CD4-positive, alpha-beta T cell (primary cell): ENCODE data around the gene SMIM44. TPM values are rescaled to one million over a fixed set of nuclear protein-coding genes. Genes with fewer than 3 reads are reported as not detected.

Experiments used
- ATAC-seq: fragments of 200-7000 bp; cut with Tn5 transposase; one replicate; pipeline ENCODE4 v1.10.0; 2022; ENCODE audit warnings: mild to moderate bottlenecking; ENCODE audit not compliant: poor library complexity
- CTCF ChIA-PET: fragments of 350-600 bp; sonication (Branson Sonifier 250); formaldehyde crosslinking; loops from one replicate; lab custom pipeline; 2021; ENCODE audit warnings: antibody characterized with exemption, inconsistent platforms; lab: Charles Lee
- POLR2A ChIA-PET: fragments of 350-600 bp; sonication (Branson Sonifier 250); formaldehyde crosslinking; loops from one replicate; lab custom pipeline; 2021; ENCODE audit warnings: antibody characterized with exemption, inconsistent platforms; lab: Charles Lee
- DNase-seq, 14 experiments: peaks; one replicate each; pipeline ENCODE4 v3.0.0-alpha.2; 2013 to 2020; ENCODE audit warnings: mixed read lengths in 2 of 14
- H3K27ac ChIP-seq, 2 donors: one replicate each; pipeline versions ENCODE4 v1.5.1 to v1.7.0; 2013; ENCODE audit warnings: low read length in 2 of 2, low read depth in 1 of 2, mild to moderate bottlenecking in 1 of 2
- H3K27me3 ChIP-seq, 2 experiments: 1 replicate in 1 of 2; 2 replicates in 1 of 2; pipeline versions ENCODE4 v1.6.1 to v1.7.0; 2013; ENCODE audit warnings: low read length in 2 of 2, control low read depth in 1 of 2, mild to moderate bottlenecking in 1 of 2, moderate library complexity in 1 of 2; ENCODE audit not compliant: insufficient read depth in 2 of 2, control insufficient read depth in 1 of 2
- H3K36me3 ChIP-seq: one replicate; pipeline ENCODE4 v1.6.1; 2013; ENCODE audit warnings: low read length, control low read depth; ENCODE audit not compliant: insufficient read depth
- H3K4me1 ChIP-seq: one replicate; pipeline ENCODE4 v1.6.1; 2013; ENCODE audit warnings: low read length, control low read depth; ENCODE audit not compliant: insufficient read depth
- H3K4me3 ChIP-seq: one replicate; pipeline ENCODE4 v1.5.1; 2013; ENCODE audit warnings: mild to moderate bottlenecking, low read length, moderate library complexity
- H3K9me3 ChIP-seq, 2 experiments: 1 replicate in 1 of 2; 2 replicates in 1 of 2; pipeline versions ENCODE4 v1.6.1 to v1.7.0; 2013; ENCODE audit warnings: low read length in 2 of 2, mild to moderate bottlenecking in 2 of 2, control low read depth in 1 of 2, moderate library complexity in 1 of 2; ENCODE audit not compliant: control insufficient read depth in 1 of 2, insufficient read depth in 1 of 2
- H3K27ac Mint-ChIP-seq: one replicate; pipeline ENCODE4 v1.8.0; 2020; ENCODE audit warnings: mixed read lengths
- H3K27me3 Mint-ChIP-seq: one replicate; pipeline ENCODE4 v1.8.0; 2021; ENCODE audit warnings: mixed read lengths
- H3K36me3 Mint-ChIP-seq: one replicate; pipeline ENCODE4 v1.8.0; 2021; ENCODE audit warnings: low read depth, mixed read lengths
- H3K4me1 Mint-ChIP-seq: one replicate; pipeline ENCODE4 v1.8.0; 2021; ENCODE audit warnings: low read depth, mixed read lengths
- H3K4me3 Mint-ChIP-seq: one replicate; pipeline ENCODE4 v1.8.0; 2020; ENCODE audit warnings: mild to moderate bottlenecking, mixed read lengths
- H3K9me3 Mint-ChIP-seq: one replicate; pipeline ENCODE4 v1.8.0; 2020; ENCODE audit warnings: mixed read lengths
- CTCF ChIP-seq: fragments of 200-600 bp; IDR thresholded peaks from one replicate; pipeline ENCODE4 v1.8.0; 2022; ENCODE audit warnings: antibody characterized with exemption, mild to moderate bottlenecking
- intact Hi-C, 2 experiments: fragments of 100-400 bp; cut with DNase I in 1 of 2; cut with micrococcal nuclease in 1 of 2; formaldehyde crosslinking; loops; one replicate each; pipeline versions ENCODE4 v1.15.1 to v1.9.0; 2023 to 2025; cut with DNase I, micrococcal nuclease
- total RNA-seq, 174 experiments: library from RNA in 2 of 174; stranded (reverse) in 2 of 174; gene quantifications; one replicate each; pipeline ENCODE4 v1.2.3 and lab custom pipeline; 2021 to 2026

Gene SMIM44
- total RNA-seq, 2 experiments from 2014 or later = not detected

- Histone ChIP-seq H3K27me3 (no peaks in the 10 kb centered on the region), H3K4me3 (no peak overlapping the region), H3K4me1 (peaks cover 81% of the 10 kb centered on the region), H3K36me3 (peaks cover 36% of the 10 kb centered on the region), H3K9me3 (no peaks in the 10 kb centered on the region), H3K27ac (no peak overlapping the region)
- H3K9me3 Mint-ChIP-seq = no peaks in the 10 kb centered on the region
- POLR2A ChIA-PET = no interaction called here
- intact Hi-C loops = no loop called here
- TF ChIP-seq CTCF = no peak
- DNase-seq (no peak), ATAC-seq (no peak)
- H3K27me3 Mint-ChIP-seq = no peaks in the 10 kb centered on the region
- peak overlapping the region; percentile 25 for H3K4me3 Mint-ChIP-seq
- CTCF ChIA-PET = no interaction called here
- no peak overlapping the region for H3K27ac Mint-ChIP-seq
- peaks cover 60% of the 10 kb centered on the region for H3K4me1 Mint-ChIP-seq
- peaks cover 38% of the 10 kb centered on the region for H3K36me3 Mint-ChIP-seq
These were observed 28.4 kb upstream of the SMIM44 start for GRCh38 chr19:3511506-3512251.

GRCh38 chr19:3510727-3511126 lies 27.5 kb upstream of the SMIM44 start:
- TF ChIP-seq CTCF = no peak
- Histone ChIP-seq H3K9me3 (no peaks in the 10 kb centered on the region), H3K27ac (no peak overlapping the region), H3K27me3 (no peaks in the 10 kb centered on the region), H3K4me1 (peaks cover 72% of the 10 kb centered on the region), H3K4me3 (no peak overlapping the region), H3K36me3 (peaks cover 36% of the 10 kb centered on the region)
- Mint-ChIP-seq H3K27me3 (no peaks in the 10 kb centered on the region), H3K4me3 (peak overlapping the region; percentile 11), H3K27ac (no peak overlapping the region), H3K4me1 (peaks cover 54% of the 10 kb centered on the region), H3K36me3 (peaks cover 42% of the 10 kb centered on the region), H3K9me3 (no peaks in the 10 kb centered on the region)
- DNase-seq (no peak), ATAC-seq (no peak)
- ChIA-PET CTCF (no interaction called here), POLR2A (no interaction called here)
- intact Hi-C loops = no loop called here

GRCh38 chr19:3509566-3509989 lies 26.3 kb upstream of the SMIM44 start:
- CTCF ChIA-PET = no interaction called here
- no peak for TF ChIP-seq CTCF
- Histone ChIP-seq H3K36me3 (peaks cover 36% of the 10 kb centered on the region), H3K4me3 (no peak overlapping the region), H3K9me3 (no peaks in the 10 kb centered on the region), H3K4me1 (peaks cover 77% of the 10 kb centered on the region), H3K27me3 (no peaks in the 10 kb centered on the region), H3K27ac (no peak overlapping the region)
- Mint-ChIP-seq H3K4me1 (peaks cover 55% of the 10 kb centered on the region), H3K9me3 (no peaks in the 10 kb centered on the region), H3K4me3 (peak overlapping the region; percentile 84), H3K27ac (peak overlapping the region; percentile 55), H3K27me3 (no peaks in the 10 kb centered on the region), H3K36me3 (peaks cover 44% of the 10 kb centered on the region)
- no peak for DNase-seq
- no peak for ATAC-seq
- intact Hi-C loops = loop anchor here (5.0 to 10.0 kb wide), 4 partner anchors 38 to 455 kb away; partner anchors contain the start of genes HMG20B (in 1 of the 2) and TLE5 (in 1 of the 2)
- POLR2A ChIA-PET = no interaction called here
